HepG2 (cell line): ENCODE measurements around the gene TMEM258. TPM values are rescaled to one million over a fixed set of nuclear protein-coding genes. Genes with fewer than 3 reads are reported as not detected.
A peak's percentile ranks its signal among the peaks of the same experiment; 100 is the strongest.

ENCODE experiments used
- IKZF4 ChIP-seq: sonication (generic); formaldehyde crosslinking; IDR thresholded peaks from 2 replicates; pipeline ENCODE4 v1.5.1; 2020; ENCODE audit warnings: borderline replicate concordance, mild to moderate bottlenecking, low read depth, missing genetic modification reagents; ENCODE audit errors: not compliant biosample characterization
- LCORL ChIP-seq, 2 experiments: fragments of 450-650 bp in 1 of 2; sonication (generic) in 1 of 2; formaldehyde crosslinking in 1 of 2; IDR thresholded peaks; 2 replicates each; pipeline versions ENCODE4 v1.5.0 to v1.6.1; 2017 to 2020; ENCODE audit warnings: antibody characterized with exemption in 1 of 2, missing genetic modification reagents in 1 of 2
- MED1 ChIP-seq: sonication (generic); formaldehyde crosslinking; IDR thresholded peaks from 2 replicates; pipeline ENCODE4 v1.4.0; 2020; ENCODE audit warnings: missing genetic modification reagents
- NR3C1 ChIP-seq: sonication (generic); formaldehyde crosslinking; IDR thresholded peaks from 2 replicates; pipeline ENCODE4 v1.4.0; 2020; ENCODE audit warnings: missing genetic modification reagents
- PATZ1 ChIP-seq: sonication (generic); formaldehyde crosslinking; IDR thresholded peaks from 2 replicates; pipeline ENCODE4 v1.4.0; 2020; ENCODE audit warnings: missing genetic modification reagents
- RBFOX2 ChIP-seq: fragments of 200-400 bp; formaldehyde crosslinking; IDR thresholded peaks from 2 replicates; pipeline ENCODE4 v1.6.1; 2017; ENCODE audit warnings: low read depth, mild to moderate bottlenecking, low read length
- ZFY ChIP-seq: sonication (generic); formaldehyde crosslinking; IDR thresholded peaks from 2 replicates; pipeline ENCODE4 v1.4.0; 2020; ENCODE audit warnings: missing genetic modification reagents
- polyA plus RNA-seq, 8 experiments: library from polyadenylated mRNA; depleted of rRNA in 3 of 8; stranded (reverse) in 7 of 8; unstranded in 1 of 8; fragments of >200 nt; fragmentation: Illumina TruSeq in 4 of 8; extraction: Trizol in 4 of 8; gene quantifications; 2 replicates each; pipeline versions ENCODE4 v1.2.1 to v1.2.3, GENCODE V29; 2011 to 2016; ENCODE audit warnings: low read depth in 4 of 8, missing spikeins in 1 of 8, mixed read lengths in 1 of 8; ENCODE audit not compliant: insufficient read depth in 1 of 8
- total RNA-seq, 5 experiments: library from RNA; depleted of rRNA; stranded (reverse); fragments of >200 nt; fragmentation: Illumina TruSeq; extraction: Trizol; gene quantifications; 2 replicates each; pipeline ENCODE4 v1.2.3, GENCODE V29; 2016; ENCODE audit warnings: low read depth in 1 of 5
- TF ChIP-seq, protein P1 (sequence below): sonication (generic); formaldehyde crosslinking; IDR thresholded peaks from 2 replicates; pipeline ENCODE4 v1.4.0; 2020; ENCODE audit warnings: missing genetic modification reagents

The TMEM258 gene
- total and polyA plus RNA-seq, 2 of the 13 experiments (the other 11 are each of a cell fraction or from before 2014, with no cell fraction given), result 175 to 424 TPM

DNA sequence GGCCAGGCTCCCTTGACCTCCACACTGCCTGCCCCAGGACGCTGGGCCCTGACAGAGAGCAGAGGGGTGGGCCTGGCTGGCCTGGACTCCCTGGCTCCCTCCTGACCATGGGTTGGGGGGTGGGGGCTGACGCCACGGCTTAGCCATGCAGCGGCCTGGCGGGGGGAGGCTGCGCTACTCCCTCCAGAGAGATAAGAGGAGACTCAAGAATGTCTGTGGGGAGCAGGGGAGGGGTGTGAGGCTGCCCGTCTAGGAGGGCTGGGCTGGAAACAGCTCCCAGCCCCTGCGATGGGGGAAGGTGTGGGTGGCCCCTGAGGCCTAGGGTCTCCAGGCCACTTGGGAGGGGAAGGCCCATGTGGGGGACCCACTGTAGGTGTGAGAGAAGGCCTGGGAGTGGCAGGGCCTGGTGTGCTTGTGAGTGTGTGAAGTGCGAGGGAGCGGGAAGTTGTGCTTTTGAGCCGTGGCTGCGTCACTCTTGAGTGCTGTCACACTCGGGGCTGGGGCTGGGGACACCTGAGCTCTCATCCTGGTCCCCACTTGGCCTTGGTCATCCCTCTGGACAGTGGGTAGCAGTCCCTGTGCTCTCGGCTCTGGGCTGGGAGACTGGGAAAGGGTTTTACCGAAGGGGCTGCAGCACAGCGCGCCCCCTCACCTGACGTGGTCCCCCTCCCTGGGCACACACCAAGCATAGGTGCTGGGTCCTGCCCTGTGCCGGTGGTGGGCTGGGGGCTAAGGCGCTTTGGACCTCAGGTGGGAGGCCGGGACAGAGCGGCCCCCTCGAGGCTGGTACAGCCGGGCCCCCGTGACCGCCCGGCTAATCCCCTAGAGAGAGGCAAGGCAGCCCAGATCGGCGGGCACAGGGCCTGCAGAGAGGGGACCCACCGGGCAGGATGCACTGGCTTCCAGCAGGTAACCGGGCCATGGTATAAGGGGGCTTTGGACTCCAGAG lies 37.6 kb downstream of the TMEM258 start (continued):
- TF ChIP-seq LCORL (IDR thresholded peaks at IDR 0.05) (no peak), LCORL (CRISPR knock-in tag; IDR thresholded peaks at IDR 0.05) (0 out of 2 replicates have a peak, but pooled peaks have one; percentile 17), RBFOX2 (peak; percentile 37; the same call in 1 of the 2 replicates), IKZF4 (CRISPR knock-in tag) (no peak), NR3C1 (CRISPR knock-in tag) (no peak), MED1 (CRISPR knock-in tag) (no peak), ZFY (CRISPR knock-in tag) (peak; percentile 21; the same call in 1 of the 2 replicates), PATZ1 (CRISPR knock-in tag) (peak; percentile 52; the same call in 1 of the 2 replicates)
- TF ChIP-seq, protein P1, sequence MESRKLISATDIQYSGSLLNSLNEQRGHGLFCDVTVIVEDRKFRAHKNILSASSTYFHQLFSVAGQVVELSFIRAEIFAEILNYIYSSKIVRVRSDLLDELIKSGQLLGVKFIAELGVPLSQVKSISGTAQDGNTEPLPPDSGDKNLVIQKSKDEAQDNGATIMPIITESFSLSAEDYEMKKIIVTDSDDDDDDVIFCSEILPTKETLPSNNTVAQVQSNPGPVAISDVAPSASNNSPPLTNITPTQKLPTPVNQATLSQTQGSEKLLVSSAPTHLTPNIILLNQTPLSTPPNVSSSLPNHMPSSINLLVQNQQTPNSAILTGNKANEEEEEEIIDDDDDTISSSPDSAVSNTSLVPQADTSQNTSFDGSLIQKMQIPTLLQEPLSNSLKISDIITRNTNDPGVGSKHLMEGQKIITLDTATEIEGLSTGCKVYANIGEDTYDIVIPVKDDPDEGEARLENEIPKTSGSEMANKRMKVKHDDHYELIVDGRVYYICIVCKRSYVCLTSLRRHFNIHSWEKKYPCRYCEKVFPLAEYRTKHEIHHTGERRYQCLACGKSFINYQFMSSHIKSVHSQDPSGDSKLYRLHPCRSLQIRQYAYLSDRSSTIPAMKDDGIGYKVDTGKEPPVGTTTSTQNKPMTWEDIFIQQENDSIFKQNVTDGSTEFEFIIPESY (CRISPR knock-in tag), result peak; percentile 89
